CD4-positive, CD25-positive, alpha-beta regulatory T cell (primary cell): ENCODE data around the gene APBA2. TPM values are rescaled to one million over a fixed set of nuclear protein-coding genes. Genes with fewer than 3 reads are reported as not detected.
A peak's percentile ranks its signal among the peaks of the same experiment; 100 is the strongest.

Experiments used
- ATAC-seq, 2 donors: fragments of 150-1000 bp; cut with Tn5 transposase; one replicate each; pipeline ENCODE4 v1.10.0; 2021; ENCODE audit warnings: low read depth in 2 of 2, moderate number of reproducible peaks in 2 of 2, moderate library complexity in 1 of 2
- DNase-seq, 3 donors: peaks; one replicate each; pipeline versions ENCODE4 v3.0.0 to v3.0.0-alpha.2; 2012 to 2022; ENCODE audit warnings: mixed read lengths in 1 of 3
- H3K27ac ChIP-seq: one replicate; pipeline ENCODE4 v1.7.0; 2013; ENCODE audit warnings: mild to moderate bottlenecking, low read length; ENCODE audit not compliant: insufficient read depth, poor library complexity, severe bottlenecking
- H3K27me3 ChIP-seq: one replicate; pipeline ENCODE4 v1.7.0; 2013; ENCODE audit warnings: low read length; ENCODE audit not compliant: control insufficient read depth, insufficient read depth
- H3K36me3 ChIP-seq: one replicate; pipeline ENCODE4 v1.7.0; 2013; ENCODE audit warnings: mild to moderate bottlenecking, low read length, moderate library complexity; ENCODE audit not compliant: control insufficient read depth, insufficient read depth
- H3K4me1 ChIP-seq: 2 replicates; pipeline ENCODE4 v1.7.0; 2013; ENCODE audit warnings: mild to moderate bottlenecking, low read length; ENCODE audit not compliant: insufficient read depth, control insufficient read depth, poor library complexity, severe bottlenecking
- H3K4me3 ChIP-seq: one replicate; pipeline ENCODE4 v1.7.0; 2013; ENCODE audit warnings: low read depth, mild to moderate bottlenecking, low read length, moderate library complexity
- H3K9me3 ChIP-seq, 2 experiments: 1 replicate in 1 of 2; 2 replicates in 1 of 2; pipeline ENCODE4 v1.7.0; 2013; ENCODE audit warnings: low read length in 2 of 2, mild to moderate bottlenecking in 1 of 2, moderate library complexity in 1 of 2; ENCODE audit not compliant: control insufficient read depth in 2 of 2
- H3K27ac Mint-ChIP-seq, 3 donors: one replicate each; pipeline ENCODE4 v1.8.0; 2020 to 2022; ENCODE audit warnings: mild to moderate bottlenecking in 3 of 3, mixed read lengths in 3 of 3, moderate library complexity in 2 of 3
- H3K27me3 Mint-ChIP-seq: one replicate; pipeline ENCODE4 v1.8.0; 2022; ENCODE audit warnings: mild to moderate bottlenecking, mixed read lengths
- H3K36me3 Mint-ChIP-seq: one replicate; pipeline ENCODE4 v1.8.0; 2020; ENCODE audit warnings: mixed read lengths
- H3K4me1 Mint-ChIP-seq, 4 donors: one replicate each; pipeline ENCODE4 v1.8.0; 2020 to 2022; ENCODE audit warnings: mixed read lengths in 4 of 4, mild to moderate bottlenecking in 1 of 4
- H3K4me3 Mint-ChIP-seq, 4 donors: one replicate each; pipeline ENCODE4 v1.8.0; 2020 to 2022; ENCODE audit warnings: mild to moderate bottlenecking in 4 of 4, mixed read lengths in 4 of 4, moderate library complexity in 3 of 4
- H3K9me3 Mint-ChIP-seq, 7 donors: one replicate each; pipeline ENCODE4 v1.8.0; 2020 to 2022; ENCODE audit warnings: mixed read lengths in 7 of 7, mild to moderate bottlenecking in 3 of 7, moderate library complexity in 2 of 7
- polyA plus RNA-seq, 4 donors: library from polyadenylated mRNA; unstranded; fragments of 300-500 nt; fragmentation: Illumina TruSeq; gene quantifications; one replicate each; pipeline ENCODE4 v1.2.3, GENCODE V29; 2021
- total RNA-seq: library from RNA; stranded (reverse); gene quantifications from one replicate; pipeline ENCODE4 v1.2.3, GENCODE V29; 2022

Gene APBA2
- total and polyA plus RNA-seq, 5 donors from 2014 or later, result 8.6 to 24.2 (median 13.9) TPM

GRCh38 chr15:29074045-29074444 lies 188.3 kb downstream of the APBA2 start:
- no peak overlapping the region for H3K27ac Mint-ChIP-seq
- peaks cover 0 to 3% (median under 1%) of the 10 kb centered on the region in 4 donors for H3K4me1 Mint-ChIP-seq
- no peak for ATAC-seq
- Histone ChIP-seq H3K27ac (no peak overlapping the region), H3K4me1 (no peaks in the 10 kb centered on the region), H3K27me3 (no peaks in the 10 kb centered on the region), H3K4me3 (no peak overlapping the region), H3K36me3 (no peaks in the 10 kb centered on the region), H3K9me3 (no peaks in the 10 kb centered on the region)
- no peaks in the 10 kb centered on the region for H3K9me3 Mint-ChIP-seq
- no peak overlapping the region for H3K4me3 Mint-ChIP-seq
- DNase-seq, result no peak
- H3K27me3 Mint-ChIP-seq, result no peaks in the 10 kb centered on the region
- peaks cover 17% of the 10 kb centered on the region for H3K36me3 Mint-ChIP-seq

- no peak overlapping the region for H3K27ac ChIP-seq
- DNase-seq (no peak), ATAC-seq (no peak)
- Mint-ChIP-seq H3K4me3 (no peak overlapping the region), H3K4me1 (peaks cover 0 to 3% (median under 1%) of the 10 kb centered on the region in 4 donors), H3K36me3 (peaks cover 22% of the 10 kb centered on the region), H3K9me3 (no peaks in the 10 kb centered on the region), H3K27ac (no peak overlapping the region), H3K27me3 (no peaks in the 10 kb centered on the region)
- no peaks in the 10 kb centered on the region for H3K27me3 ChIP-seq
- H3K36me3 ChIP-seq, result no peaks in the 10 kb centered on the region
- no peaks in the 10 kb centered on the region for H3K4me1 ChIP-seq
- H3K9me3 ChIP-seq, result no peaks in the 10 kb centered on the region
- H3K4me3 ChIP-seq, result no peak overlapping the region
Observed at GRCh38 chr15:29078541-29078940, 192.8 kb downstream of the APBA2 start.

DNA sequence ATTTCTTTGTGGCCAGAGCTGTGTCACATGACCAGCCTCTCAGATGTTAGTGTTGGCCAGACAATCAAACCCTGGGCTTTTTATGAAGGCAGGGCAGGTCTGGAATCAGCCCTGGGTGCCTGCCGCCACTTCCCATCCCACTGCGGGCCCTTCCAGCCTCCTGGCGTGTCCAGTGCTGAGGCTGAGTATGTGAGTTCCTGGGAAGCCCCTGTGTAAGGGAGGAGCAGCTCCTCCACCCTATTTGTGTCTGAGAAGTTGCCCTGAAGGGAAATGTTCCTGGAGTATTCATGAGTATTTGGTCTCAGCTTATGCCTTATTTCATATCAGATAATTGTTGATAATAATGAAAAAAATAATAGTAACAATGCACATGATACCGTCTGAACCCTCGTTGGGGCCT lies 193.7 kb downstream of the APBA2 start:
- Mint-ChIP-seq H3K27ac (no peak overlapping the region), H3K9me3 (no peaks in the 10 kb centered on the region), H3K4me3 (no peak overlapping the region), H3K27me3 (no peaks in the 10 kb centered on the region), H3K36me3 (peaks cover 19% of the 10 kb centered on the region), H3K4me1 (no peaks in the 10 kb centered on the region)
- H3K27me3 ChIP-seq, result no peaks in the 10 kb centered on the region
- ATAC-seq (no peak), DNase-seq (no peak)
- H3K9me3 ChIP-seq, result no peaks in the 10 kb centered on the region
- H3K27ac ChIP-seq, result no peak overlapping the region
- H3K4me1 ChIP-seq, result no peaks in the 10 kb centered on the region
- H3K4me3 ChIP-seq, result no peak overlapping the region
- no peaks in the 10 kb centered on the region for H3K36me3 ChIP-seq

GRCh38 chr15:29081781-29082180 lies 196.0 kb downstream of the APBA2 start:
- H3K4me3 ChIP-seq, result no peak overlapping the region
- no peaks in the 10 kb centered on the region for H3K27me3 ChIP-seq
- Mint-ChIP-seq H3K27ac (no peak overlapping the region), H3K4me3 (no peak overlapping the region), H3K9me3 (no peaks in the 10 kb centered on the region), H3K36me3 (peaks cover 15% of the 10 kb centered on the region), H3K27me3 (no peaks in the 10 kb centered on the region), H3K4me1 (peaks cover 0 to 4% (median under 1%) of the 10 kb centered on the region in 4 donors)
- no peaks in the 10 kb centered on the region for H3K4me1 ChIP-seq
- ATAC-seq (no peak), DNase-seq (no peak)
- no peak overlapping the region for H3K27ac ChIP-seq
- no peaks in the 10 kb centered on the region for H3K9me3 ChIP-seq
- no peaks in the 10 kb centered on the region for H3K36me3 ChIP-seq

GRCh38 chr15:29083161-29083560 lies 197.4 kb downstream of the APBA2 start:
- Histone ChIP-seq H3K27me3 (no peaks in the 10 kb centered on the region), H3K4me3 (no peak overlapping the region), H3K36me3 (no peaks in the 10 kb centered on the region), H3K27ac (no peak overlapping the region), H3K4me1 (no peaks in the 10 kb centered on the region), H3K9me3 (no peaks in the 10 kb centered on the region)
- peaks cover 15% of the 10 kb centered on the region for H3K36me3 Mint-ChIP-seq
- H3K4me1 Mint-ChIP-seq, result peaks cover 0 to 6% (median 3%) of the 10 kb centered on the region in 4 donors
- ATAC-seq (no peak), DNase-seq (no peak)
- no peaks in the 10 kb centered on the region for H3K9me3 Mint-ChIP-seq
- no peak overlapping the region for H3K4me3 Mint-ChIP-seq
- peak overlapping the region in 1 of 3 donors; percentile 72 for H3K27ac Mint-ChIP-seq
- no peaks in the 10 kb centered on the region for H3K27me3 Mint-ChIP-seq

DNA sequence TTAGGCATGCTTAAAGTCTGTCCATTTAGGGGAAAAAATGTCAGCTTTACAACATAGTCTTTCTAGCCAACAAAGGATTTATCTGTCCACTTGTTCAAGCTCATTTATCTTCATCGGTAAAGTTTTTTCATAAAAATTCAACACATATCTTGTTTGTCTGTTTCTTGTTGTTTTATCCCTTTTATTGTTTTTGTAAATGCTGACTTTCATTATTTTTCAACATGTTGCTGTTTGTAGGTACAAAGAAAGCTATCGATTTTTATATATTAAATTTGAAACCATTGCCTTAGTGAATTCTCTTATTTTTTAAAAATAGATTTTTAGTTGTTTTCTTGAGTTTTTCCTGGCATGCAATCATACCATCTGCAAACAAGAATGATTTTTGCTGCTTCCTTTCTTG lies 198.1 kb downstream of the APBA2 start:
- Histone ChIP-seq H3K36me3 (no peaks in the 10 kb centered on the region), H3K27me3 (no peaks in the 10 kb centered on the region), H3K4me3 (no peak overlapping the region), H3K27ac (no peak overlapping the region), H3K4me1 (peaks cover under 1% of the 10 kb centered on the region), H3K9me3 (no peaks in the 10 kb centered on the region)
- no peak overlapping the region for H3K4me3 Mint-ChIP-seq
- H3K27ac Mint-ChIP-seq, result no peak overlapping the region
- H3K27me3 Mint-ChIP-seq, result no peaks in the 10 kb centered on the region
- DNase-seq (no peak), ATAC-seq (no peak)
- H3K4me1 Mint-ChIP-seq, result peaks cover 2 to 13% (median 4%) of the 10 kb centered on the region in 4 donors
- H3K36me3 Mint-ChIP-seq, result peaks cover 19% of the 10 kb centered on the region
- no peaks in the 10 kb centered on the region for H3K9me3 Mint-ChIP-seq

GRCh38 chr15:29086001-29086400 lies 200.2 kb downstream of the APBA2 start:
- Histone ChIP-seq H3K9me3 (no peaks in the 10 kb centered on the region), H3K4me3 (no peak overlapping the region), H3K36me3 (no peaks in the 10 kb centered on the region), H3K4me1 (peaks cover 8% of the 10 kb centered on the region), H3K27me3 (no peaks in the 10 kb centered on the region), H3K27ac (no peak overlapping the region)
- ATAC-seq (no peak), DNase-seq (no peak)
- H3K36me3 Mint-ChIP-seq, result peaks cover 10% of the 10 kb centered on the region
- H3K27ac Mint-ChIP-seq, result no peak overlapping the region
- no peaks in the 10 kb centered on the region for H3K9me3 Mint-ChIP-seq
- H3K4me3 Mint-ChIP-seq, result no peak overlapping the region
- H3K27me3 Mint-ChIP-seq, result no peaks in the 10 kb centered on the region
- peaks cover 2 to 29% (median 4%) of the 10 kb centered on the region in 4 donors for H3K4me1 Mint-ChIP-seq

- Histone ChIP-seq H3K4me3 (no peak overlapping the region), H3K27me3 (no peaks in the 10 kb centered on the region), H3K9me3 (no peaks in the 10 kb centered on the region), H3K4me1 (peaks cover 8% of the 10 kb centered on the region), H3K36me3 (no peaks in the 10 kb centered on the region), H3K27ac (no peak overlapping the region)
- peaks cover 2 to 29% (median 4%) of the 10 kb centered on the region in 4 donors for H3K4me1 Mint-ChIP-seq
- no peaks in the 10 kb centered on the region for H3K27me3 Mint-ChIP-seq
- no peaks in the 10 kb centered on the region for H3K9me3 Mint-ChIP-seq
- no peak overlapping the region for H3K4me3 Mint-ChIP-seq
- DNase-seq, result no peak
- no peak for ATAC-seq
- no peak overlapping the region for H3K27ac Mint-ChIP-seq
- H3K36me3 Mint-ChIP-seq, result peaks cover 10% of the 10 kb centered on the region
Observed at GRCh38 chr15:29086891-29087290, 201.1 kb downstream of the APBA2 start.
